Activated CD8-positive, alpha-beta memory T cell treated with anti-CD3 and anti-CD28 coated beads for 24 hours (primary cell): ENCODE measurements around the gene OR12D1.

Experiments used
- DNase-seq: peaks from one replicate; pipeline ENCODE4 v3.0.0-alpha.2; 2020

Gene OR12D1

GRCh38 chr6:29466241-29466640 lies 51.5 kb downstream of the OR12D1 start:
- no peak for DNase-seq
